Measurements from ENCODE around the gene TUBE1.
"Not testable (repeated sequence)": the region's sequence is repeated elsewhere in the genome, so short reads cannot be mapped to it uniquely, and the experiment has no call there.

TUBE1 gene

DNA sequence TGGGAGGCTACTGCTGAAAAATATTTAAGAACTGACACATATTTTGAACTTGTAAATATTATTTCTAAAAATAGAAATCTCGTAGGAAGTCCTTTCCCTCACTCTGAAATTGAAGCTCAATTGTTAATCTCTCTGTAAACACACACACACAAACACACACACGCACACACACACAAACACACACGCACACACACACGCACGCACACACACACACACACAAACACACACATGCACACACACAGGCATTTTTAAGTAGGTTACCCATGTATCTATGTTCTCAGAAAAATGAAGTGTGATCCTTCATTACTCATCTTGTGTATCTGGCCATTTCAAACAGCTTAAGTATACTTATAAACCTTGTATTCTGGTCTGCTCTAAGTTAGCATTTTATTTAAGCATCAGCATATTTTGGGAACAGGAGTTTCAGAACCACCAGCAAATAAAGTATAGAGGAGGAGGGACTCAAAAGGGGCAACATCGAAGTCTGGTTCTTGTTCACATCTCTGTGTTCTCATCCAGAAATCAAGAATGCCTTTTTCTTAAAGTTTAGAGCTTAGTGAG is 21.8 kb downstream of the TUBE1 start:
- DNase-seq (ENCODE audit: low read depth in 3 of 3), result no peak

DNA sequence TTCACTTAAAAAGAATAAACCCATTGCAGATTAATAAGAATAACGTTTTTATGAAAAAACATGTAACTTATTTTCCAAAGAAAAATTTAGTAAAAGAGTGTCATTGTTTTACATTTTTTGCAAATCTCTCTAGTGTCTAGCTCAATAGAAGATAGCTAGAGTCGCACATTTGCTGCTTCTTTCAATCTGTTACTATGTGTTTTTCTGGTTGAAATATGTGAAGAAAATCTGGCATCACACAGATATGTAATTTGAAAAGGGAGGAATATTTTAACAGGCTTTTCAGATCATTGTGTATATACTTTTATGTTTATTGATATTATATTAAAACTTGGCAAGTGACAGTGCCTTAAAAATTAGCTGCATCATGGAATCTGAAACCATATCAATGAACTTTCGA is 24.3 kb downstream of the TUBE1 start:
- no peak for DNase-seq (ENCODE audit: low read depth in 3 of 3)

DNA sequence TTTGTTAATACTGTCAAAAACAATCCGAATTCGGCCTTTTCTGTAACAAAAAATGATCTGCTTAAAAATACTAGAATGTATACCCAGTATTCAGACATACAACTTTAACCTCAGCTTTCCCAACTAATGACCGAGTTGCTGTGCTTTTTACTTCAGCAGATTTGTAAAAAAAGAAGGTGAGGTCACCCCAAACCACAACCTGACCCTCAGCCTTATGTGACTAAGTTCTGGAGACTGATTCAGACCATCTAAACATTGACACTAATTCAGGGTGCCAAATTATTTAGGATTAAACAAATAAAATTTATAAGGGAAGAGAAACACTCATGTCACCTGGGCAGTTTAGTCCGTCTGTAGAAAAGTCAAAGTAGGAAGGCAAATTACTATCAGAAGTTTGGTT is 25.7 kb downstream of the TUBE1 start:
- no peak for DNase-seq (ENCODE audit: low read depth in 3 of 3)

GRCh38 chr6:112058243-112059032 is 28.8 kb downstream of the TUBE1 start:
- DNase-seq (ENCODE audit: low read depth in 3 of 3), result no peak

- DNase-seq (ENCODE audit: low read depth in 3 of 3), result no peak
Measured at GRCh38 chr6:112054555-112055190, 32.6 kb downstream of the TUBE1 start.

DNA sequence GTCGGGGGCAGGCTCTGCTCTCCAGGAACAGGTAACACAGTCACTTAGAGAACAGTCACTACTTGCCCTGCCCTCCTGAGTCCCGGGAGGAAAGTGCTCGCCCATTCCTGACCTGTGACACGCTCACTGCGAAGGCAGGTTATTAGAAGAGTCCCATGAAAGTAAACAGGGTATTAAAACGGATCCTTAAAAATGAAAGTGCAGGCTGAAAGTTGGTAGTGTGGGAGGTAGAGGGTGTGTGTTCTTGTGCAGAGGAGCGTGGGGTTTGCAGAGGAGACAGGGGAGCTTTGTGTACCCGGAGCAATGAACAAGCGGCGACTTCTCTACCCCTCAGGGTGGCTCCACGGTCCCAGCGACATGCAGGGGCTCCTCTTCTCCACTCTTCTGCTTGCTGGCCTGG is 33.3 kb downstream of the TUBE1 start, which contains the start of gene CCN6:
TSS of gene CCN6 (plus strand) at position 104 of the 400 bp plus-strand sequence. CDS start at position 358, 254 bp downstream.
- DNase-seq (ENCODE audit: low read depth in 3 of 3), result no peak

DNA sequence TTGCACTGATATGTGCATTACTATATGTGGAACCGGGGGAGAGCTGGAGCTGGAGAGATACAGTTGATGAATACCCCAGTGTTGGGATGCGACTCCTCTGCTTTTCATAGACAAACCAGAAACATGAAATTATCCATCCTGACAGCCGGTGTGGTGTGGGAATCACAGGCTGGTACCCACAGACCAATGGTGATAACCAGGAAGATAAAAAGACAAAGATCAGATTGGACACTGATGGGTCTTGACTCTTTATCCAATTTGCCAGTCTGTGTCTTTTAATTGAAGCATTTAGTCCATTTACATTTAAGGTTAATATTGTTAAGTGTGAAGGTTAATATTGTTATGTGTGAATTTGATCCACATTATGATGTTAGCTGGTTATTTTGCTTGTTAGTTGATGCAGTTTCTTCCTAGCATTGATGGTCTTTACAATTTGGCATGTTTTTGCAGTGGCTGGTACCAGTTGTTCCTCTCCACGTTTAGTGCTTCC is 36.0 kb downstream of the TUBE1 start:
- DNase-seq (ENCODE audit: low read depth in 3 of 3), result not testable (repeated sequence)

DNA sequence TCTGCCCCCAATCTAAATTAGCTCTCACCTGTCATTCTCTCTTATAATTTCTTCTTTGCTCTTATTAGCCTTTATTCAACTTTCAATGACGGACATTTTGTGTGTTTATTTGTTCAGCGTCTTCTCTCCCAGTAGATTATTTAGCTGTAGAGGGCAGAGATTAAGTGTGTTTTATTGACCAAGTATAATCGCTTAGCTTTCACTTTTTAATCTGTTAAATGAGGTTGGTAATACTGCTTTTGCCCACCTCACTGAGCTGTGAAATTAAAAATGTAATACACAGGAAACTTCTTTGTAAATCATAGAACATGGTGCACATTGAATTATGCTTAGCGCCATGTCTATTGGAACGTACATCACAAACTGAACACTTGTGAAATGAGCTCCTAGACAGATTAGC is 36.9 kb downstream of the TUBE1 start:
- no peak for DNase-seq (ENCODE audit: low read depth in 3 of 3)

DNA sequence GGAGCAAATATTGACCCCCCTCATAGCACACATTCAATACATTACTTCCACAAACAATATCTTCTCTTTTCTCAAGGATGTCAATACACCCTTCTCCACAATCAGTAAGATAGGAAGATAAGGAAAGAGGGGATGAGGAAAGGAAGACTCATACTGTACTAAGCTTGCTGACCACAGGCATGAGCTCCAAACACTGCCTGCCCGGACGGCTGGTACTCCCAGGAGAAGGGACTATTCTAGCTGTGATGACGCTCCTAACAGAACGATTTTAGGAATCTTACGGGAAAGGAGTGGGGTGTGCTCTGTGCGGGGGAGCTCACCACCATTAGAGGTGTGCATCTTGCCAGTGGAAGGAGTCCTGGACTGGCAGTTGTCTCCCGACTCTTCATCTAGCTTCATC is 37.3 kb downstream of the TUBE1 start:
- no peak for DNase-seq (ENCODE audit: low read depth in 3 of 3)

DNA sequence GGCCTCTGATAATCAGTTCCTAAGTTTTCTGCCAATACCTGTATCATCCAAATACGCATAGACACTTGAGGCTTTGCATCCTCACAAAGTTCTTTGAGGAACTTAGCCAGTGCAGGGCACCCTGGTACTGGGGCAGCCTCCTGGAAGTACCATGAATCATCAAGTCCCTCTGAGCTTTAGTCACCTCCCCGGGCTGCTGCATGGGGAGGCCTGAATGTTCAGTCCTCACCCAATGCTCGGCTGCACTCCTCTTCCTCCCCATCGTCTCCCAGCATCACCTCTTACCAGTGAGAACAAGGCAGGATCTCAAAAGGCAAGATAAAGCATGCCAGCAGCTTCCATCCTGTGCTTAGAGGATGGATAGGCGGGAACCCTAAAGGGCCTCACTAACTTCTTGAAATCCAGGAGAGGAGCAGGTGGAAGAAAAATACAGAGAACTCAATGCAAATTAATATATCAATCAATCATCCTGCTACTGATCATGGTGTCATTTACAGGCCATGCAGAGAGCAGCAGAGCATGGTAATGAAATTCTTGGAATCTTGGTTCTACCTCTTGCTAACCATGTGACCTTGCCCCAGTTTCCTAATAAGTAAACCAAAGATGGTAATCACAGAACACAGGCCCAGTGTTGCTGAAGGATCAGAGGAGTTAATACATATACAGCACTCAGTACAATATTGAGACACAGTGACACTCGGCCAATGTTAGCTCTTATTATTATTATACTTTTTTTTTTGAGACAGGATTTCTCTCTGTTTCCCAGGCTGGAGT is 38.1 kb downstream of the TUBE1 start:
- DNase-seq (ENCODE audit: low read depth in 3 of 3), result no peak

DNA sequence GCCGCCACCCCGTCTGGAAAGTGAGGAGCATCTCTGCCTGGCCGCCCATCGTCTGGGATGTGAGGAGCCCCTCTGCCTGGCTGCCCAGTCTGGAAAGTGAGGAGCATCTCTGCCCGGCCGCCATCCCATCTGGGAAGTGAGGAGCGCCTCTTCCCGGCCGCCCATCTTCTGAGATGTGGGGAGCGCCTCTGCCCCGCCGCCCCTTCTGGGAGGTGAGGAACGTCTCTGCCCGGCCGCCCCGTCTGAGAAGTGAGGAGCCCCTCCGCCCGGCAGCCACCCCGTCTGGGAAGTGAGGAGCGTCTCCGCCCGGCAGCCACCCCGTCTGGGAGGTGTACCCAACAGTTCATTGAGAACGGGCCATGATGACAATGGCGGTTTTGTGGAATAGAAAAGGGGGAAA is 39.8 kb downstream of the TUBE1 start:
- not testable (repeated sequence) for DNase-seq (ENCODE audit: low read depth in 3 of 3)

- no peak for DNase-seq (ENCODE audit: low read depth in 3 of 3)
Measured at GRCh38 chr6:112044856-112045255, 42.4 kb downstream of the TUBE1 start.

GRCh38 chr6:112044196-112044595 is 43.1 kb downstream of the TUBE1 start:
- no peak for DNase-seq (ENCODE audit: low read depth in 3 of 3)

DNA sequence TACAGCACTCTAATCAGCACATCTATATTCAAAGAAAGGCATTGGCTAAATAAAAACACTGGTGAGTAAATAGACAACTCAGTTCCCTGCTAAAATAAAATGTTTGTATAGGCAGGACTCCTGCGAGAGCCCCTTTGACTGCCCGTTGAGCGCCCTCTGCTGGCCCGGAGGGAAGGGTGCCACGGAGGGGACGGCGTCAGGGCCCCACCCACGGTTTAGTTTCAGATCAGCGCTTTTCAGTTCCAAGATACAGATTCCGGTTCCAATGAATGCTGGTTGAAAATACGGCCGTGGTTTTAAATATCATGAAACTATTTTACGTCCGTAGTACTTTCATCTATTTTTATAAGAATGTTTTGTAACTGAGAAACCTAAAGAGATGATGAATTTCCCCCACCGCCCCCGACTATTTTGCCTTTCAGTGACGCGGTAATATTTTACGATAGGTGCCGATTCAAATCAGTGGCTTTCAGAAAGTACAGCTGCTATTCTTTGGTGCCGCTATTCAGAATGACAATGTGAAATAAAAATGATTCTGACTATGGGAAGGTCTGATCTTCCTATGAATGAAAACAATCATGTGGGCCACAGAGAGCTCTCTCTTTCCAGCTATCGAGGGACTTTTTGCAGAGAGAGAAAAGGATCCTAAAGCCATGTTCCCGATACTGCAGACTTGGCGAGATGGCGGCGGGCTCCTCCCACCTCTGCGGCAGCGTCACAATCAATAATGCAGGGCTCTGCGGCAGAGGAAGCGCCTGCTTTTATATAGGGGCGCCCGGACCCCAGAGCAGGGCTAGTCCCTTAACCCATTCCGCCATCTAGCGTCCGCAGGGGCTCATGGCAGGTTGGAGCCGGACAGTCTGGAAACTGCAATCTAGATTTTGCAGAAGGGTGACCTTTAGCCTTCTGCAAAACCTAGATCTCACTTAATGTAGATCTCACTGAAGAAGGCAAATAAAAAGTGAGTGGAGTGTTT is 44.0 kb downstream of the TUBE1 start:
- peak; percentile 87 to 89 (median 88) for DNase-seq (ENCODE audit: low read depth in 3 of 3)

- DNase-seq (ENCODE audit: low read depth in 3 of 3), result no peak
Measured at GRCh38 chr6:112041535-112041934, 45.7 kb downstream of the TUBE1 start.

DNA sequence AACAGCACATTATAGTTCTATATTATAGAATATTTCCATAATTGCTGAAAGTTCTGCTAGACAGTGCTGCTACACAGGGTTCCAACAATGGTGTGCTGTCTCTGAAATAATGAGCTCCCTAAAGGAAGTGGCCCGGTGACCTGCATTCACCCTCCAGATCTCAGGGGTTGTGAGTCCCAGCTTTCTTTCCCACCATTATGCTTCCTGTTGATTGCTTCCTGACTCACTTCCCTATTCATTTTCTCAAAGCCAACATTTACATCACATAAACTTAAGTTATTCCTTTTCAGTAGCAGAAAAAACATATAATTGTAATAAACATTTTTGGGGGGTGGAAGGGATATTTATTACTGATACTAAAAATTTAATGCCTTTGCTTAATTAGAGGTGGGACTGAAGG is 46.3 kb downstream of the TUBE1 start:
- no peak for DNase-seq (ENCODE audit: low read depth in 3 of 3)

DNA sequence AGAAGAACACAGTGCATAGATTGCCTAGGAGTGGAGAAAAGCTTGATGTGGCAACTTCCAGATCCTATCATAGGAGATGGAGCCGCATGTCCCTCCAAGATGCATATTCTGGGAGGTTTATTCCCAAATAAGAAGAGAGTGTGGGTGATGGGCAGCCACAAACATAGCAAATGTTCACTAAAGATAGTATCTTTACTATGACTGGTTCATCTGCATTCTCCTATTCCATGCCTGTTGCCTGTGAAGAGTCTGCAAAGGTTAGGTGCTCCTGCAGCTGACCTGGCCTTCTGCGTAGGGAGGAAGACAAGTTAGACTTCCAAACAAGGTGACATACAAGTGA is 47.9 kb downstream of the TUBE1 start:
- no peak for DNase-seq (ENCODE audit: low read depth in 3 of 3)

- DNase-seq (ENCODE audit: low read depth in 3 of 3), result no peak
Measured at GRCh38 chr6:112038756-112039430, 48.4 kb downstream of the TUBE1 start.

DNA sequence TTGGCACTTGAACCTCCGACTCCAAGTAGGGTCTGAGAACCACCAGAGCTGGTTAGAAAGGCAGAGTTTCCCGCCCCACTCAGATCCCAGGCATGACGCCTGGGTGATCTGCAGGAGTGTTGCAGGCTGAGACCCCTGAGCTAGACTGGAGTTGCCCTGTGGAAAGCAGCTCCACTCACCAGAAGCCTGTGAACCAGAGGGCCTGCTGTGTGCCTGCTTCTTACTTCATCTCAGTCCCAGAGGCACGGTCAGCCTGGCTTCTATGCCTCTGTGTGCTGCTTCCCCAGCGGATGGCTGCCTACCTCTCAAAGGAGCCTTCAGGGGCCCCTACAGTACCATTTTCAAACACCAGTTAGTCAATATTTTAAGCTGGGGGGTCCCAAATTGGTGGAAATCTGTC is 49.0 kb downstream of the TUBE1 start:
- DNase-seq (ENCODE audit: low read depth in 3 of 3), result no peak

- DNase-seq (ENCODE audit: low read depth in 3 of 3), result no peak
Measured at GRCh38 chr6:112037783-112038216, 49.5 kb downstream of the TUBE1 start.
